CD14-positive monocyte (primary cell): ENCODE results near the gene NUMB. TPM values are rescaled to one million over a fixed set of nuclear protein-coding genes. Genes with fewer than 3 reads are reported as not detected.

Source experiments
- DNase-seq, 3 donors: peaks; one replicate each; pipeline ENCODE4 v3.0.0-alpha.2; 2011 to 2022
- H2AFZ ChIP-seq: 2 replicates; pipeline ENCODE4 v1.6.0; 2012; ENCODE audit warnings: mild to moderate bottlenecking, low read depth, low read length, inconsistent platforms; ENCODE audit not compliant: insufficient read depth, poor library complexity, severe bottlenecking
- H3K27ac ChIP-seq, 2 donors: 1 replicate in 1 of 2; 2 replicates in 1 of 2; pipeline ENCODE4 v1.5.1; 2012 to 2013; ENCODE audit warnings: low read length in 2 of 2, control low read depth in 1 of 2, inconsistent platforms in 1 of 2, low read depth in 1 of 2, mild to moderate bottlenecking in 1 of 2
- H3K27me3 ChIP-seq, 2 donors: one replicate each; pipeline versions ENCODE4 v1.6.0 to v1.6.1; 2011 to 2013; ENCODE audit warnings: low read length in 2 of 2; ENCODE audit not compliant: control insufficient read depth in 2 of 2, insufficient read depth in 2 of 2
- H3K36me3 ChIP-seq, 2 donors: replicated peaks in 1 of 2; 1 replicate in 1 of 2; 2 replicates in 1 of 2; pipeline versions ENCODE4 v1.5.1 to v1.6.1; 2012 to 2013; ENCODE audit warnings: low read length in 2 of 2, control low read depth in 1 of 2, inconsistent platforms in 1 of 2, mild to moderate bottlenecking in 1 of 2; ENCODE audit not compliant: insufficient read depth in 2 of 2, control insufficient read depth in 1 of 2
- H3K4me1 ChIP-seq, 2 donors: 1 replicate in 1 of 2; 2 replicates in 1 of 2; pipeline versions ENCODE4 v1.5.1 to v1.6.1; 2012 to 2013; ENCODE audit warnings: low read length in 2 of 2, control low read depth in 1 of 2, inconsistent platforms in 1 of 2, mild to moderate bottlenecking in 1 of 2, moderate library complexity in 1 of 2; ENCODE audit not compliant: insufficient read depth in 2 of 2, control insufficient read depth in 1 of 2
- H3K4me2 ChIP-seq: replicated peaks from 2 replicates; pipeline ENCODE3; 2012; ENCODE audit warnings: low read length, moderate library complexity, mild to moderate bottlenecking; ENCODE audit not compliant: poor library complexity, severe bottlenecking; ENCODE audit errors: extremely low read depth
- H3K4me3 ChIP-seq, 3 experiments: fragments of 200-600 bp in 1 of 3; sonication (generic) in 1 of 3; replicated peaks in 1 of 3; 1 replicate in 2 of 3; 2 replicates in 1 of 3; pipeline ENCODE4 v1.5.1; 2011 to 2013; ENCODE audit warnings: low read length in 3 of 3, mild to moderate bottlenecking in 3 of 3, control low read depth in 2 of 3, low read depth in 2 of 3, inconsistent platforms in 1 of 3, moderate library complexity in 1 of 3
- H3K79me2 ChIP-seq: 2 replicates; pipeline ENCODE4 v1.6.0; 2012; ENCODE audit warnings: mild to moderate bottlenecking, control low read depth, inconsistent platforms, low read length, moderate library complexity; ENCODE audit not compliant: insufficient read depth
- H3K9ac ChIP-seq: 2 replicates; pipeline ENCODE4 v1.6.0; 2017; ENCODE audit warnings: low read length, mild to moderate bottlenecking; ENCODE audit not compliant: insufficient read depth, poor library complexity, severe bottlenecking
- H3K9me3 ChIP-seq, 2 donors: replicated peaks in 1 of 2; 1 replicate in 1 of 2; 2 replicates in 1 of 2; pipeline versions ENCODE4 v1.5.1 to v1.6.1; 2012 to 2013; ENCODE audit warnings: low read length in 2 of 2, control low read depth in 1 of 2; ENCODE audit not compliant: control insufficient read depth in 1 of 2, insufficient read depth in 1 of 2
- H4K20me1 ChIP-seq: 2 replicates; pipeline ENCODE4 v1.6.0; 2012; ENCODE audit warnings: mild to moderate bottlenecking, low read length, control low read depth, moderate library complexity; ENCODE audit not compliant: insufficient read depth
- H3K27ac Mint-ChIP-seq, 7 donors: one replicate each; pipeline ENCODE4 v1.8.0; 2020; ENCODE audit warnings: mild to moderate bottlenecking in 7 of 7, mixed read lengths in 7 of 7, moderate library complexity in 6 of 7, inconsistent platforms in 2 of 7
- H3K27me3 Mint-ChIP-seq, 3 donors: one replicate each; pipeline ENCODE4 v1.8.0; 2021 to 2022; ENCODE audit warnings: low read depth in 3 of 3, mild to moderate bottlenecking in 3 of 3, mixed read lengths in 3 of 3, moderate library complexity in 3 of 3, inconsistent platforms in 1 of 3
- H3K36me3 Mint-ChIP-seq, 2 donors: one replicate each; pipeline ENCODE4 v1.8.0; 2020; ENCODE audit warnings: mixed read lengths in 2 of 2, inconsistent platforms in 1 of 2, mild to moderate bottlenecking in 1 of 2
- H3K4me1 Mint-ChIP-seq: one replicate; pipeline ENCODE4 v1.8.0; 2020; ENCODE audit warnings: mild to moderate bottlenecking, mixed read lengths
- H3K4me3 Mint-ChIP-seq, 2 donors: one replicate each; pipeline ENCODE4 v1.8.0; 2020; ENCODE audit warnings: mild to moderate bottlenecking in 2 of 2, mixed read lengths in 2 of 2, moderate library complexity in 1 of 2
- H3K9me3 Mint-ChIP-seq, 7 donors: one replicate each; pipeline ENCODE4 v1.8.0; 2020 to 2022; ENCODE audit warnings: mixed read lengths in 7 of 7, mild to moderate bottlenecking in 6 of 7, moderate library complexity in 6 of 7, inconsistent platforms in 2 of 7
- CTCF ChIP-seq: fragments of 200-600 bp; IDR thresholded peaks from one replicate; pipeline ENCODE4 v1.8.0; 2022; ENCODE audit warnings: antibody characterized with exemption, mild to moderate bottlenecking
- WGBS: methylation state at CpG from one replicate; pipeline ENCODE4 v1.1.5; 2013; ENCODE audit warnings: missing lambda C conversion rate; ENCODE audit not compliant: insufficient coverage; 5-methylcytosine and 5-hydroxymethylcytosine counted together
- intact Hi-C, 2 donors: fragments of 100-400 bp; cut with micrococcal nuclease; formaldehyde crosslinking; loops; one replicate each; pipeline versions ENCODE4 v1.15.0 to v1.15.1; 2023
- polyA plus RNA-seq, 3 donors: library from polyadenylated mRNA; depleted of rRNA in 1 of 3; unstranded in 2 of 3; stranded (reverse) in 1 of 3; fragments of 300-500 nt in 2 of 3; fragments of >200 nt in 1 of 3; fragmentation: Illumina TruSeq in 2 of 3; gene quantifications; 1 replicate in 2 of 3; 2 replicates in 1 of 3; pipeline ENCODE4 v1.2.3, GENCODE V29; 2012 to 2021

NUMB gene
- polyA plus RNA-seq, 3 donors: 83.4 to 223 (median 126) TPM

DNA sequence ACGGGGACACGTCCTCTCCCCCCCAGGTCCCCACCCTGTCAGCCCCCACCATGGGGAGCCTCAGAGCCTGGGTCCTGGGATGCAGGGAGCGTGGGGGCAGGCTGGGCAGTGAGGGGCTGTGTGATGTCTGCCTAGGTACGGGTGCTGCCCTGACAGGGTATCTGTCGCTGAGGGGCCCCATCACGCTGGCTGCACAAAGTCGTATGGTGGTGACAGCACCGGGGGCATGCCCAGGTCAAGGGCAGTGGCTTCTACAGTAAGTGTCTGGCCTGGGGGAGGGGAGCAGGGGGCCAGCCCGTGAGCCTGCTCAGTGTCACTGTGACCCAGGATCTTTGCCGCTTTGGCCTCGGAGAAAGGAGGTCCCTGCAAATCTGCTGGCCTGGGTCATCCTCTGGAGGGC, 197.8 kb downstream of the NUMB start:
- Histone ChIP-seq H3K27ac (no peak overlapping the region), H2AFZ (no peak overlapping the region), H3K9ac (no peak overlapping the region), H3K27me3 (no peaks in the 10 kb centered on the region), H3K36me3 (no peaks in the 10 kb centered on the region), H3K4me3 (no peak overlapping the region), H3K9me3 (no peaks in the 10 kb centered on the region), H4K20me1 (no peaks in the 10 kb centered on the region), H3K79me2 (no peaks in the 10 kb centered on the region), H3K4me1 (no peaks in the 10 kb centered on the region), H3K4me2 (no peak overlapping the region)
- H3K4me3 Mint-ChIP-seq: no peak overlapping the region
- 98% methylated on average over 6 of the region's 11 CpGs for WGBS
- intact Hi-C loops: no loop called here
- H3K36me3 Mint-ChIP-seq: no peaks in the 10 kb centered on the region
- no peaks in the 10 kb centered on the region for H3K4me1 Mint-ChIP-seq
- TF ChIP-seq CTCF: no peak
- peak in 1 of 3 donors; percentile 2 for DNase-seq
- peaks cover 0 to 6% (median 2%) of the 10 kb centered on the region in 3 donors for H3K27me3 Mint-ChIP-seq
- H3K9me3 Mint-ChIP-seq: peaks cover 0 to 2% (median 0%) of the 10 kb centered on the region in 7 donors
- no peak overlapping the region for H3K27ac Mint-ChIP-seq

- H3K27ac ChIP-seq: no peak overlapping the region
- no peak overlapping the region for H2AFZ ChIP-seq
- H3K27ac Mint-ChIP-seq: no peak overlapping the region
- no peak overlapping the region for H3K4me3 Mint-ChIP-seq
- H3K27me3 ChIP-seq: no peaks in the 10 kb centered on the region
- no peaks in the 10 kb centered on the region for H3K36me3 ChIP-seq
- 93% methylated on average over 8 of the region's 9 CpGs for WGBS
- H4K20me1 ChIP-seq: no peaks in the 10 kb centered on the region
- H3K9me3 ChIP-seq: no peaks in the 10 kb centered on the region
- DNase-seq: no peak
- no peak for TF ChIP-seq CTCF
- H3K79me2 ChIP-seq: no peaks in the 10 kb centered on the region
- H3K27me3 Mint-ChIP-seq: peaks cover 1 to 4% (median 2%) of the 10 kb centered on the region in 3 donors
- no peak overlapping the region for H3K4me2 ChIP-seq
- H3K4me1 Mint-ChIP-seq: no peaks in the 10 kb centered on the region
- H3K9me3 Mint-ChIP-seq: peaks cover 0 to 2% (median 0%) of the 10 kb centered on the region in 7 donors
- no peaks in the 10 kb centered on the region for H3K4me1 ChIP-seq
- H3K4me3 ChIP-seq: no peak overlapping the region
- H3K36me3 Mint-ChIP-seq: no peaks in the 10 kb centered on the region
- no peak overlapping the region for H3K9ac ChIP-seq
- intact Hi-C loops: no loop called here
These were observed 198.5 kb downstream of the NUMB start for GRCh38 chr14:73259837-73260236.
